HG03575 (cell line): ENCODE measurements around the gene RBM28.
"Not testable (repeated sequence)": the region's sequence is repeated elsewhere in the genome, so short reads cannot be mapped to it uniquely, and the experiment has no call there.

Experiments
- ATAC-seq: cut with Tn5 transposase; IDR thresholded peaks from one replicate; pipeline ENCODE4 v1.9.1; 2021; ENCODE audit not compliant: unreplicated experiment, insufficient number of reproducible peaks, low FRiP score; ENCODE audit errors: extremely low read depth

The RBM28 gene

DNA sequence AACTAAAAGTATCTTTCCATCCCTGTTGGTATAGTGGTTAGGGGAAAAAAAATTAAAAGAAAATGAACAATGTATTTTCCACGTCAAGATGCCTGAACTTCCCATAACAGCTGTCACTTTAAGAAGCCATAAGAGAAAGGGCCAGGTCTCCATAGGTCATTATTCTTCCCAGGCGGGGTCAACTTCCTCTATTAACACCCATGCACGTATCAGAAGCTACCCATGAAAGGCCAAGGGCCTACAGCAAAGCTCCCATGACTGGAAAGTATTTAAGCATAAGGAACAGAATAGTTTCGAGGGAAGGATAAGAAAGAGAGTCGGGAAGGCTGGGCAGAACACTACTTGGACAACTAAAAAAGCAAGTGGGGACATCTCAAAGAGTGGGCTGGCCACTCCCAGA lies 40.1 kb downstream of the RBM28 start:
- no peak for ATAC-seq

DNA sequence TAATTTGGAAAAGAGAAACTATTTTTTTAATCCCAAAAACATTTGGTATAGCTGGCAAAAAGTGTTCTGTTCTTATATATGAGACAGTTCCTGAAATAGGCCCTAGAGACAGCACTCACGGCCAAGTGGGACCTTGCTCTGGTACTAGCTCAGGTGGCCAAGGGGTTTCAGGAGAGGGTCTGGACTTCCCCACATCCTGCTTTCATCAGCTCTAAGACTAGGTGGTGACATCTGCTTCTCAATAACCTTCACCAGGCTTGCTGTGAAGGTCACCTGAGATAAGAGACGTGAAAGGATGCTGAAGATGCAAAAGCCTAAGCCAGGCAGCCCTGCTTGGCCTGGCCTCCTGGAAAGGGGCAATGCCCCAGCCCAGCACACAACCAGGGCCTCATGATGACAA lies 40.6 kb downstream of the RBM28 start:
- no peak for ATAC-seq

DNA sequence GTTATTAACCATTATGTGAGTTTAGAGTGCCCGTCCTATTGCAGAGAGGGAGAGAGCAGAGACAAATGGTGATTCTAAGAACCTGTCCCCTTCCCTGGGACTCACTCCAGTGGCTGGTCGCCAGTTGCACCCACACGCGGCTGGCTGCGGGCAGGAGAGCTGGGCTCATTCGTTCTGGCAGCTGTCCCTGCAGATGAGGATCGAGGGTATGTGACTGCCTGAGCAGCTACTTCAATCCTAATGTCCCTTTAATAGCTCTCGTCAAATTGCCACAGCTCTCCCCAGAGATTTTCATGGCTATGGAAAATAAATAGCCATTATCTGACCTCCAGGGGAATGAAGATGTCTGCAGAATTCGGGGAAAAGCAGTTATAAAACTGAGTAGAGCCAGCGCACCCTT lies 41.6 kb downstream of the RBM28 start:
- ATAC-seq, result no peak

DNA sequence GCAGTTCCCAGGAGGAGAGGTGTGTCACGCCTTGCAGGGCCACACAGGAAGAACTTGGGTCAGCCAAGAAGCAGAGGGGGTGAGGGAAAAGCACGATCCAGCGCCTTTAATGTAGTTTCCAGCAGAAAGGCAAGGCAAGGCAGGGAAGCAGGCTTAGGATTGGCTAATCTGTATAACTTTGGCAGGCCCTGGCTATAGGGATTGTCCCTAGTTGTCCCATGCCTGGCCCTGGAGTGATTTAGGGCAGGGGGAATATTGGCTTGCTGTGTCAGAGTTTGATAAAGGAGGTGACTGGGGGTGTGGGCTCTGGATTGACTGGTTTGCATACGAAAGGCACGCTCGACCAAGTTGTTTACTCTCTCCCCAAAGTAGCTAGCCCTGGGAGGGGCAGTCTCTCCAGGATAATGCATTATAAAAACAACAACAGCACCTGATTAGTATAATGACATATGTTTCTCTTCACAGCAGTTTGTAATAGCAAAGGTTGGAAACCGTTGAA lies 44.5 kb downstream of the RBM28 start:
- no peak for ATAC-seq

DNA sequence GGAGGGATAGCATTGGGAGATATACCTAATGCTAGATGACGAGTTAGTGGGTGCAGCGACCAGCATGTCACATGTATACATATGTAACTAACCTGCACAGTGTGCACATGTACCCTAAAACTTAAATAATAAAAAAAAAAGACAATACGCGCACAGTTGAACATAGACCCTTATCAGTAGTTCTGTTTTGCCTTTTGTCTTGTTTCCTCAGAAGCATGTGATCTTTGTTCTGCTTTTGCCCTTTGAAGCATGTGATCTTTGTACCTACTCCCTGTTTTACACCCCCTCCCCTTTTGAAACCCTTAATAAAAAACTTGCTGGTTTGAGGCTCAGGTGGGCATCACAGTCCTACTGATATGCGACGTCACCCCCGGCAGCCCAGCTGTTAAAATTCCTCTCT lies 45.7 kb downstream of the RBM28 start:
- not testable (repeated sequence) for ATAC-seq

DNA sequence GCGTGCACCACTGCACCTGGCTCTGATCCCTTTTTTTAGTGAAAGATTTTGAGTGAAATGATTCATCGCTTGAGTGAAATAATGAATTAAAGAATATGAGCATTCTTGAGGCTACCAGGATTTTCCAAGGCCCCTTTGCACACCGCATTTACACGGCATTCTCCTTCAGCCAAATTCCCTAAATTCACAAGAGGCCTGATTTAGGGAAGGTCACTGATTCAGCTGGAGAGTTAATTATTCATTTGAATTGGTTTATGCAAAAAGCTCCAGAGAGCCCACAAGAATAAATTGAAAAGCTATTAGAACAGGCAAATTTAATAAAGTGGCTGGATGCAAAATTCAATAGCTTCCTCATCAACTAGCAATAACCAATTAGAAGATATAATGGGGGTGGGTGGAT lies 56.2 kb downstream of the RBM28 start:
- ATAC-seq, result no peak

DNA sequence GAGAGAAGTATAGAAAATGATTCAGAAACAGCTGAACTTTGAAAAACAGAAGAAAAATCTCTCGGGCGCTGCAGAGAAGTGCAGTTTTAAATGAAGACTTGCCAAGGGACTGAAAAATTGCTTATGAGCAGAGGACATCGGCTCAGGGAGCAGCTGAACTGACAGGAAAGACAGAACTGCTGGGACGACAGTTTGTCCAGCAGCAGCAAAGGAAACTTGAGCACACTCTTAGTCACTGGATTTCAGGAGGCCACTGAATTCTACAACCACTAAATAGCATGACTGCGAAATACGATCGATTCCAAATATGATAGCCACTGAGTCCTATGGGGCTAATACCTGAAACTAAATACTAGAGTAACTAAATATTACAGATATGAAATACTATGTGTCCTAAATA lies 59.6 kb downstream of the RBM28 start:
- ATAC-seq, result no peak

DNA sequence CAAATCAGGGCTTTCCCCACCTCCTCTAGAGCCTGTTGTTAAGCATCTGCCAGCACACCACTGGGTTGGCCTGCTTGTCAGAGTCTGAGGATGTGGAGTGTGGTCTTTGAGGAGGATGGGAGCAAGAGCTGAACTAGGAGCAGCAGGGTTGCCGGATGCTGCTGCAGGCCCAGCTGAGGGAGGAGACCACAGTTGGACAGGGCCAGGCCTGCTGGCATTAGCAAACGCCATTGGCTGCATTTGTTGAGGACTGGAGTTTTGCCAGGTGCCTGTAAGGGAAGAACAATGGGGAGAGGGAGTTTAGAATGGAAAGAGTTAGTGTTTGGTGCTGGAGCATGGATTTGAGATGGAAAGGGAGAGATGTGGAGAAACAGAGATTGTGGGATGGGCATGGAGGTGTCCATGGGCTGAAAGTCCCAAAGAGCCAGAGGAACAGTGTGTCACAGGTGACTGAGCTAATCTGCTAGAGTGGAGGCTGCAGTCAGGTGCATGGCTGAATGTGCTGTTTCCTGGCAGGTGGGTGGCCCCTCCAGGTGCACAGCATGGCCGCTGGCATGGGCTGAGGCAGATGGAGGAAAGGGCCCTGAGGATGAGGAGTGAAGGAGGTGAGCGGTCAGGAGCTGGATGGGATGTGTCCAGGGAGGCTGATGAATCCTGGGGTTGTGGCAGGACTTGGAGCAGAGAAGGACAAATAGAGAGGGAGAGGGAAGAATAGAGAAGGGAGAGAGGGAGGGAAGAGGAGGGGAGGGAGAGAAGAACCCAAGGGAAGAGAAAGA lies 61.9 kb downstream of the RBM28 start:
- no peak for ATAC-seq

DNA sequence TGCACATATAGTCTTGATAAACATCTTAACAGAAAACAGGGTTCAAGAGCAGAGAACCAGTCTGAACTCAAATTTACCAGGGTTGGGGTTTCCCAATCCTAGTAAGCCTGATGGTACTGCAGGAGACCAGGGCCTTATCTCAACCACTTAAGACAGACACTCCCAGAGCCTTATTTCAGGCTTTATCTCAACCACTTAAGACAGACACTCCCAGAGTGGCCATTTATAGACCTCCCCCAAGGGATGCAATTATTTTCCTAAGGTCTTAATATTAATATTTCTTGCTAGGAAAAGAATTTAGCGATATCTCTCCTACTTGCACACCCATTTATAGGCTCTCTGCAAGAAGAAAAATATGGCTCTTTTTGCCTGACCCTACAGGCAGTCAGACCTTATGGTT lies 63.3 kb downstream of the RBM28 start:
- ATAC-seq, result not testable (repeated sequence)

DNA sequence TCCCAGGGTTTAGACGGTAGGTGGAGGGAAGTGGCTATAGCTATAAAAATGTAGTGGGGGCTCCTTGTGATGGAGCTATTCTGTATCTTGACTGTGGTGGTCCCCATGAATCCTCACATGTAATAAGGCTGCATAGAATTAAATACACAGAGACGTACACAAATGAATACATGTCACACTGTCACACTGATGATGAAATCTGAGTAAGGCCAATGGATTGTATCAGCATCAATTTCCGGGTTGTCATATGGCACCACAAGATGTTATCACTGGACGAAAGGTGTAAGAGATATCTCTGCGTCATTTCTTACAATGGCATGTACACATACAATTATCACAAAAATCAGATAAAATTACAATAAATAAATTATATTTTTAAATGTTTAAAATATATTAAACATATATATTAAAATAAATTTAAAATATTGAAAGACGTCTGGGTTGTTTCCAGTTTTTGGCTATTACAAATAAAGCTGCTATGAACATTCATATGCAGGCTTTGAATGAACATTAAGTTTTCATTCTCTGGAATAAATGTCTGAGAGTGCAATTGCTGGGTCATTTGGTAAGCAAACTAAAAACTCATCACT lies 64.5 kb downstream of the RBM28 start:
- no peak for ATAC-seq

DNA sequence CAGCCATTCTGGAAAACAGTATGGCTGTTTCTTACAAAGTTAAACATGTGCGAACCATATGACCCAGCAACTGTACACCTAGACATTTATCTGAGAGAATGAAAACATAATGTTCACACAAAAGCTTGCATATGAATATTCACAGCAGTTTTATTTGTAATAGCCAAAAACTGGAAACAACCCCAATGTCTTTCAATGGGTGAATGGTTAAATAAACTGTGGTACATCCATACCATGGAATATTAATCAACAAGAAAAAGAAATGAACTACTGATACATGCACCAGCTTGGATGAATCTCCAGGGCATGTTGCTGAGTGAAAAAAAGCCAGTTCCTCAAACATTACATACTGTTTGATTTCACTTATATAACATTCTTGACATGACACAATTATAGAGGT lies 65.3 kb downstream of the RBM28 start:
- ATAC-seq, result no peak

DNA sequence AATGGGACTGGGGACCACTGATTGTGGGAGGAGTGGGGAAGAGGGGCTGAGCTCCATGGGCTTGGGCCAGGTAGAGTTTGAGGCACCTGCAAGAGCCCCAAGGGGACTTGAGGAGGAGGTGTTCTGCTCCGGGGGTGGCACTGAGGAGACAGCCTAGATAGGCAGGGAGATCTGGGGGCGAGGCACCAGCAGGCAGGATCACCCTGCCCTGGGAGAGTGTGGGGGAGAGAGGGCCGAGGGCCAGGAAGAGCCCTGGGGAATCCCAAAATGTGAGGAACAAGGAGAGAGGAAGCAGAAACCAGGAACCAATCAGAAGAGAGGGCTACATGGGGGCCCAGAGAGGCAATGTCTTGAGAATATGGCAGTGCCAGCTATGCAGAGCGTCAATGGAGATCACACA lies 68.0 kb downstream of the RBM28 start:
- no peak for ATAC-seq

DNA sequence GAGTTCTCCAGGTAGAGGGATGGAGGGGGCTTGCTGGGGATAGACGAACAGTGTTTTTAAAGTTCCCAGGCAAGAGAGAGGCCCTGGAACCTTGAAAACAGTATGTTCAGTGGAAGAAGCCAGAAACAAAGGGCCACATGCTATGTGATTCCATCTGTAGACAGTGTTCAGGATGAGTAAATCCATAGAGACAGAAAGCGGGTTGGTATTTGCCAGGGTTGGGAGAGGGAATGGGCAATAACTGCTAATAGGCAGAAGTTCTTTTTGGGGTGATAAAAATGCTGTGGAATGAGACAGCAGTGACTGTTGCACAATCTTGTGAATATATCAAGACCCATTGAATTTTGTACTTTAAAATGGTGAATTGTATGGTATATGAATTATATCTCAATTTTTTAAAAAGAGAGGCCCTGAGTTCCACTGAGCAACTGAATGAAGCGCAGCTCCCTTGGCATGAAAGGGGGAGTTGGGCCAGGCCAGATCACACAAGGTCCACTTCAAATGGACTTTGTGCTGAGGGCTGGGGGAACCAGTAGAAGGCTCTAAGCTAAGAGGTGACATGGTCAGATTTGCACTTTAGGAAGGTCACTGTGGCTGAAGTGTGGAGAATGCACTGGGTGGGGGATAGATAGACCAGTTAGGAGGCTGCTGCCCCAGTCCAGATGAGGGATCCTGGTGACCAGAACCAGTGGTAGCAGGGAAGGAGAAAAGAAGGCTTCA lies 68.7 kb downstream of the RBM28 start:
- no peak for ATAC-seq

DNA sequence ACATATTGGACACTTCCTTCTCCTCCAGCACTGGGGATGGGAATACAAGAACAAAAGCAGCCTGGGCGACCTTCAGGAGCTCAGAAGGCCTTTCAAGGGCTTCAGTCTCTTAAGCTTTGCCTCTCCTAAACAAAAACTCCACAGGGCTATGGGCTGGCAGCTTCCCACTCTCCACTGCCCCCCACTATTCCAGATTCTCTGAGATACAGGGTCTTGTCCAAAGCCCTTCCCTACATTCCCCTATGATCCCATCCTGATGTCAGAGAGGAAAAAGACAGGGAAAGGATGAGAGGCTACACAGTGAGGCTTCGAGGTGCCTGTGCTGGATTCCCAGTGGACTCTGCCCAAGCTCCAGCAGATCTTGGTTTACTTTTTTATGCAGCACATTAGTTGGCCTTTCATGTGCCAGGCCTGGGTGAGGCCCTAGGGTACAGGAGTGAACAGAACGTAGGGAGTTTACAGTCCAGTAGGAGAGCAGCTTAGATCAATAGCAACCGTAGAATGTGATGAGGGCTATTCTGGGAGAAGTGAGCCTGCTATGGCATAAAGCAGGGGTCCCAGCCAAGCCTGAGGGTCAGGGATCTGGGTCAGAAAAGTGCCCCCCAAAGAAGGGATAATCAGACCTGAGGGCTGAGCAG lies 69.3 kb downstream of the RBM28 start:
- ATAC-seq, result no peak

DNA sequence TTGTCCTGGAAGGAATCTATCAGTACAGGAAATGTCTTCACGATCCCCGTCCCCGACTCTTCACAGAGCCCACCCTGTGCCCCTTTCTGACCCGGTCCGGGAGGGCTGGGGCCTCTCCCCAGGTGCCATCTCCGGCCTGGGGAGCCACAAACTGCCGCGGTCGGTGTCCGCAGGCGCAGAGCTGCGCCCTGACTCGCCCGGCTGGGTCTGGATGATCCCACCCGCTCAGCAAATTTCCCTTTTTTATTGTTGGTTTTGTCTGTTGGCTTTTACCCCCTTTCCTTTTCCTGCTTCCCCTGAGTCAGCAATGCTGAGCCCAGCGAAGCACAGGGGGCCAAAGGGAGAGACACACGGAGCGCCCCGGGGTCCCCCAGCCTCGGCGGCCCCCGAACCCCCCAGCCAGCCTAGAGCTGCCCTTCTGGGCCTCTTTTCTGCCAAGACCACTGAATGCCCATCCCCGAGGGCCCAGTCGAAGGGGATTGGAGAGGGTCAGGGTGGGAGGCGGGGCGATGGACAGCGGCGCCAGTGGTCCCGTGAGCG lies 71.7 kb downstream of the RBM28 start:
- ATAC-seq, result no peak

DNA sequence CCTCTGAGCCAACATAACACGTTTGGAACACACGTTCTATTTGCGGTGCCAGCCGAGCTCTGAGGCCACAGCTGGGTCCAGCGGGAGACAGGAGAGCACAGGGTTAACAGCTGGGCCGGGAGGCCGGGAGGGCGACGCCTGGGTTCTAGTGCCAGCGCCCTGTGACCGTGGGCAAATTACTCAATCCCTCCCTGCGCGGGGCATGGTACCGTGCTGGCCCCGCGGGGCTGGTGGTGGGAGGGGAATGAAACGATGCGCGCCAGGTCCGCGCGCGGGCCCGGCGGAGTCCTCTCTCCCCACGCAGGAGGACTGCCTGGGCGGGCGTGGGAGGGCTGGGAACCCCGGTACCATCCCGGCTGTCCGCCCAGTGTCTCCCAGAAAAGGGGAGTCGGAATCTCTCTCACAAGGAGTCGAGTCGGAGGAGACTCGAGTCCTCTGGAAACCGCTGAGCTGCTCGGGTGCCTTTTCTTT lies 72.2 kb downstream of the RBM28 start:
- no peak for ATAC-seq

DNA sequence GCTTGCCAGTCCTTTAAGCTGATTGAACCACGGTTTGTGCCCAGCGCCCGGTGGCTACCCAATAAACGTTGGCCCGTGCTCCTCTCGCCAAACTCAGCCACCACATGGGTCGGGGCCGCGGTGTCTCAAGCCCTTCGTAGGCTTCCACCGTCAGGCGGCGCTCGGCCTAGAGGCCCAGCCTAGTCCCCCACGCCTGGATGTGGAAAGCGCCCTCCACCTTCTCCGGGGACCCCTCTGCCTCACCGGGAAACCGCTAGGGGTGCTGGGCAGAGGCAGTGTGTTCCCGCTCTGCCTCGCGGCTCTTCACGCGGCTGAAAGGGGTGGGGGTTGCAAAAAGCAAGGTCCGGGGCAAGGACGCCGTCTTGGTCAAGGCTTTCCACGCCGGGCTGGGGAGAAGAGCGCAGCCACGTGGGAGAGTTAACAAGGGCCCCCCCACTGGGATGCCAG lies 72.9 kb downstream of the RBM28 start:
- ATAC-seq, result no peak

DNA sequence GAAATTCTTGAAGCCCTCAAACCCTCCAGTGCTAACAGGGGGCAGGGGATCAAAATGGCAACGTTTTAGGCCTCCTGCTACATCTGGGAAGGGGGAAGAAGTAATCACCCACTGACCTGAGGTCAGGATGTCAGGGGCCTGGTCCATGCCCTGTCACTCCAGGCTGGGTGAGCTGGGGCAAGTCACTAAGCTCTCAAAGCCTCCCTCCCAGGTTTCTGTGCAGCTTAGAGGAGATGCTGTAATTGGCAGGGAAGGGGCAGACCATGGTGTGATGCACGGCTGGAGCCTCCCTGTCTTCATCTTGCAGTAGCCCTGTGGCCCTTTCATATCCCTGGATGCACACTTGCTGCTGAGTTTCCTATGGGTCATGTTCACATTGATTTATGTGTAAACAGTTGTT lies 75.5 kb downstream of the RBM28 start:
- ATAC-seq, result no peak

DNA sequence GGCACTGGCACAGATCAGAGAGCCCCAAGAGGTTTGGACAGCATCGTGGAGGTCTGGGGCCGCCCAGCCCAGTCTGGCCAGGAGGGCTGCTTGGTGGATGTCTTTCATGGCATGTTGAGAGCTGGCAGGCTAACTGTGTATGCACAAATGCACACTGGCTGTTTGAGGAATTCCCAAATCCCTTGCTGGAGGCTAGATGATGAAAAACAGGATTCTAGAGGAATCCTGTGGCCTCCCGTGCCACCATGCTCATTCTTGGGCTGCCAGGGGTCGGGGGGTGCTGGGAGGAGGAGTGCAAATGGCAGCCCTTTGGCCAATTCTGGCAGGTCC lies 76.1 kb downstream of the RBM28 start:
- ATAC-seq, result no peak
